ENCODE data around the gene MORC2. TPM values are rescaled to one million over a fixed set of nuclear protein-coding genes. Genes with fewer than 3 reads are reported as not detected.

The MORC2 gene
- total and polyA plus RNA-seq, 2 donors (not counting 1 experiment from before 2014, with no cell fraction given): 10.1 to 23.1 TPM

- Histone ChIP-seq H3K27ac (ENCODE audit: insufficient read depth, low read length) (no peak overlapping the region), H3K9ac (ENCODE audit: insufficient read depth, low read length) (no peak overlapping the region), H2AFZ (ENCODE audit: low read length) (no peak overlapping the region), H3K79me2 (ENCODE audit: control insufficient read depth, insufficient read depth, low read length) (no peaks in the 10 kb centered on the region), H4K20me1 (ENCODE audit: control insufficient read depth, extremely low read depth, insufficient read depth, low read length) (no peaks in the 10 kb centered on the region), H3K4me3 (replicated peaks in 1 of 4; ENCODE audit: control extremely low read depth in 1 of 4, insufficient read depth in 1 of 4, low read depth in 3 of 4, low read length in 4 of 4) (no peak overlapping the region), H3K36me3 (ENCODE audit: control insufficient read depth, insufficient read depth, low read length) (no peaks in the 10 kb centered on the region), H3K27me3 (ENCODE audit: control insufficient read depth, insufficient read depth, low read length) (no peaks in the 10 kb centered on the region), H3K4me2 (ENCODE audit: extremely low read depth, insufficient read depth, low read length) (no peak overlapping the region), H3K9me3 (ENCODE audit: control insufficient read depth, insufficient read depth, low read depth, low read length) (no peaks in the 10 kb centered on the region), H3K4me1 (ENCODE audit: control insufficient read depth, extremely low read depth, insufficient read depth, low read length) (no peaks in the 10 kb centered on the region)
- TF ChIP-seq EZH2 (IDR thresholded peaks at IDR 0.05; ENCODE audit: low read length, missing control alignments) (no peak), CTCF (conservative IDR thresholded peaks at IDR 0.05 in 1 of 2, IDR thresholded peaks at IDR 0.05 in 1 of 2; ENCODE audit: low read depth in 1 of 2, low read length in 2 of 2) (no peak)
- no peak for DNase-seq (ENCODE audit: low read depth in 2 of 2)
These were observed 76.8 kb downstream of the MORC2 start for GRCh38 chr22:30891781-30892180.

DNA sequence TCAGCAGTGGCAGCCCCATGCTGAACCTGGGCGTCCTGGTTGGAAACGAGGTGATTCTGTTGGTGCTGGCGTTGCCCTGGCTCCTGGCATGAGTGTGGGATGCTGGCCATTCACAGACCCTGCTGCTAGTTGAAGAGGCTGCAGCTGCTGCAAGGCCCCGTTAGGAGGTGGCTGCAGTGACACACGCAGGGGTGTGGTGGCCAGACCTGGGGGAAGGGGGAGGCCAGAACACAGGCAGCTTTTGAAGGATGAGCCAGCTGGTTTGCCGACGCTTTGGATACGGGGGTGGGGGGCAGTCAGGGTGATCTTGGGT is 77.2 kb downstream of the MORC2 start:
- no peak overlapping the region for H3K4me3 ChIP-seq (replicated peaks in 1 of 4; ENCODE audit: control extremely low read depth in 1 of 4, insufficient read depth in 1 of 4, low read depth in 3 of 4, low read length in 4 of 4)
- no peak overlapping the region for H2AFZ ChIP-seq (ENCODE audit: low read length)
- no peak overlapping the region for H3K4me2 ChIP-seq (ENCODE audit: extremely low read depth, insufficient read depth, low read length)
- H3K27me3 ChIP-seq (ENCODE audit: control insufficient read depth, insufficient read depth, low read length): no peaks in the 10 kb centered on the region
- no peak for DNase-seq (ENCODE audit: low read depth in 2 of 2)
- no peak for TF ChIP-seq CTCF (conservative IDR thresholded peaks at IDR 0.05 in 1 of 2, IDR thresholded peaks at IDR 0.05 in 1 of 2; ENCODE audit: low read depth in 1 of 2, low read length in 2 of 2)
- no peak for TF ChIP-seq EZH2 (IDR thresholded peaks at IDR 0.05; ENCODE audit: low read length, missing control alignments)
- no peak overlapping the region for H3K27ac ChIP-seq (ENCODE audit: insufficient read depth, low read length)
- no peaks in the 10 kb centered on the region for H3K79me2 ChIP-seq (ENCODE audit: control insufficient read depth, insufficient read depth, low read length)
- H3K9ac ChIP-seq (ENCODE audit: insufficient read depth, low read length): no peak overlapping the region
- H3K9me3 ChIP-seq (ENCODE audit: control insufficient read depth, insufficient read depth, low read depth, low read length): no peaks in the 10 kb centered on the region
- no peaks in the 10 kb centered on the region for H3K36me3 ChIP-seq (ENCODE audit: control insufficient read depth, insufficient read depth, low read length)
- no peaks in the 10 kb centered on the region for H4K20me1 ChIP-seq (ENCODE audit: control insufficient read depth, extremely low read depth, insufficient read depth, low read length)
- no peaks in the 10 kb centered on the region for H3K4me1 ChIP-seq (ENCODE audit: control insufficient read depth, extremely low read depth, insufficient read depth, low read length)

DNA sequence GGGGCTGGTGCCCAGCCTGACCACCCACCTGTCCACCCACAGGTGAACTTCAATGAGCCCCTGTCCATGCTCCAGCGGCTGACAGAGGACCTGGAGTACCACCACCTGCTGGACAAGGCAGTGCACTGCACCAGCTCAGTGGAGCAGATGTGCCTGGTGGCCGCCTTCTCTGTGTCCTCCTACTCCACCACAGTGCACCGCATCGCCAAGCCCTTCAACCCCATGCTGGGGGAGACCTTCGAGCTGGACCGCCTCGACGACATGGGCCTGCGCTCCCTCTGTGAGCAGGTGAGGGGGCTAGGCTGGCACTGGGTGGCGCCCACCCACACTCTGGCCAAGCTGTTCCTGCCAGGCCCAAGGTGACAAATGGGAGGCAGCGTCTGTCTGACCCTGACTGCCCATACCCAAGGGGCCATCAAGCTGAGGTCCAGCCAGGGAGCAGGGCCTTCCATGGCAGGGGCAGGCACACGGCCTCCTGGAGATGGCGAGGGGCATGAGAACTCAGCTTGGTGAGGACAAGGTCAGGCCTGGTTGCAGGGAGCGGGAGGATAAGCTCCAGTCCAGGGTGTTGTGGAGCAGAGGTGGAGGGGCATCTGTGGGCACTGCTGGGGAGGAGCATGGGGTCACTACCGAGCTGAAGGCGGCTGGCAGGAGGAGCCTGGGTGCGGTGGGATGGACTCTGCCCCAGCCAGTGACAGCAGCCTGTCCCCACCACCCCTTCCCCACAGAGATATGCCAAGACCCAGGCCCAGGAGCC is 77.7 kb downstream of the MORC2 start:
- H3K4me2 ChIP-seq (ENCODE audit: extremely low read depth, insufficient read depth, low read length): no peak overlapping the region
- TF ChIP-seq CTCF (conservative IDR thresholded peaks at IDR 0.05 in 1 of 2, IDR thresholded peaks at IDR 0.05 in 1 of 2; ENCODE audit: low read depth in 1 of 2, low read length in 2 of 2) (peak; percentile 59 to 90), EZH2 (IDR thresholded peaks at IDR 0.05; ENCODE audit: low read length, missing control alignments) (no peak)
- H3K4me3 ChIP-seq (replicated peaks in 1 of 4; ENCODE audit: control extremely low read depth in 1 of 4, insufficient read depth in 1 of 4, low read depth in 3 of 4, low read length in 4 of 4): no peak overlapping the region
- H3K9me3 ChIP-seq (ENCODE audit: control insufficient read depth, insufficient read depth, low read depth, low read length): no peaks in the 10 kb centered on the region
- no peaks in the 10 kb centered on the region for H3K27me3 ChIP-seq (ENCODE audit: control insufficient read depth, insufficient read depth, low read length)
- H3K4me1 ChIP-seq (ENCODE audit: control insufficient read depth, extremely low read depth, insufficient read depth, low read length): no peaks in the 10 kb centered on the region
- H4K20me1 ChIP-seq (ENCODE audit: control insufficient read depth, extremely low read depth, insufficient read depth, low read length): no peaks in the 10 kb centered on the region
- no peak overlapping the region for H2AFZ ChIP-seq (ENCODE audit: low read length)
- no peak overlapping the region for H3K9ac ChIP-seq (ENCODE audit: insufficient read depth, low read length)
- no peak overlapping the region for H3K27ac ChIP-seq (ENCODE audit: insufficient read depth, low read length)
- H3K79me2 ChIP-seq (ENCODE audit: control insufficient read depth, insufficient read depth, low read length): no peaks in the 10 kb centered on the region
- peak; percentile 10 to 23 for DNase-seq (ENCODE audit: low read depth in 2 of 2)
- no peaks in the 10 kb centered on the region for H3K36me3 ChIP-seq (ENCODE audit: control insufficient read depth, insufficient read depth, low read length)
